Effector memory CD4-positive, alpha-beta T cell (primary cell): Measurements from ENCODE around the gene NRAS.

Experiments used
- DNase-seq, 3 donors: peaks; one replicate each; pipeline ENCODE4 v3.0.0-alpha.2; 2020
- H3K27ac ChIP-seq: 2 replicates; pipeline ENCODE4 v1.7.0; 2013; ENCODE audit warnings: mild to moderate bottlenecking, low read length, moderate library complexity; ENCODE audit not compliant: insufficient read depth, poor library complexity, severe bottlenecking
- H3K27me3 ChIP-seq: replicated peaks from 2 replicates; pipeline ENCODE4 v1.7.0; 2013; ENCODE audit warnings: mild to moderate bottlenecking, low read length; ENCODE audit not compliant: insufficient read depth, control insufficient read depth, poor library complexity, severe bottlenecking
- H3K36me3 ChIP-seq: 2 replicates; pipeline ENCODE4 v1.7.0; 2013; ENCODE audit warnings: mild to moderate bottlenecking, low read length, moderate library complexity; ENCODE audit not compliant: control insufficient read depth, insufficient read depth
- H3K4me1 ChIP-seq: 2 replicates; pipeline ENCODE4 v1.7.0; 2013; ENCODE audit warnings: low read length, mild to moderate bottlenecking; ENCODE audit not compliant: control insufficient read depth, insufficient read depth, poor library complexity, severe bottlenecking
- H3K4me3 ChIP-seq: 2 replicates; pipeline ENCODE4 v1.7.0; 2013; ENCODE audit warnings: low read length, low read depth, mild to moderate bottlenecking; ENCODE audit not compliant: insufficient read depth, poor library complexity, severe bottlenecking
- H3K9me3 ChIP-seq: 2 replicates; pipeline ENCODE4 v1.7.0; 2013; ENCODE audit warnings: mild to moderate bottlenecking, low read length, moderate library complexity; ENCODE audit not compliant: control insufficient read depth

The NRAS gene

GRCh38 chr1:114690148-114690547, 26.4 kb downstream of the NRAS start:
- no peaks in the 10 kb centered on the region for H3K36me3 ChIP-seq
- no peak overlapping the region for H3K4me3 ChIP-seq
- DNase-seq = no peak
- no peak overlapping the region for H3K27ac ChIP-seq
- H3K27me3 ChIP-seq = no peaks in the 10 kb centered on the region
- H3K4me1 ChIP-seq = no peaks in the 10 kb centered on the region
- no peaks in the 10 kb centered on the region for H3K9me3 ChIP-seq

- no peaks in the 10 kb centered on the region for H3K27me3 ChIP-seq
- H3K27ac ChIP-seq = no peak overlapping the region
- no peaks in the 10 kb centered on the region for H3K9me3 ChIP-seq
- H3K36me3 ChIP-seq = no peaks in the 10 kb centered on the region
- DNase-seq = no peak
- H3K4me1 ChIP-seq = no peaks in the 10 kb centered on the region
- H3K4me3 ChIP-seq = no peak overlapping the region
Observed at GRCh38 chr1:114688526-114688925, 28.0 kb downstream of the NRAS start.

- no peak for DNase-seq
- H3K4me3 ChIP-seq = no peak overlapping the region
- no peaks in the 10 kb centered on the region for H3K27me3 ChIP-seq
- no peaks in the 10 kb centered on the region for H3K9me3 ChIP-seq
- H3K4me1 ChIP-seq = no peaks in the 10 kb centered on the region
- H3K27ac ChIP-seq = no peak overlapping the region
- H3K36me3 ChIP-seq = no peaks in the 10 kb centered on the region
Observed at GRCh38 chr1:114685851-114686250, 30.7 kb downstream of the NRAS start.

- no peak for DNase-seq
- H3K9me3 ChIP-seq = no peaks in the 10 kb centered on the region
- H3K36me3 ChIP-seq = no peaks in the 10 kb centered on the region
- H3K27me3 ChIP-seq = no peaks in the 10 kb centered on the region
- H3K4me3 ChIP-seq = no peak overlapping the region
- H3K4me1 ChIP-seq = no peaks in the 10 kb centered on the region
- H3K27ac ChIP-seq = no peak overlapping the region
Observed at GRCh38 chr1:114677691-114678090, 38.9 kb downstream of the NRAS start.

GRCh38 chr1:114676115-114676514, 40.5 kb downstream of the NRAS start:
- H3K27me3 ChIP-seq = no peaks in the 10 kb centered on the region

GRCh38 chr1:114671939-114672275, 44.7 kb downstream of the NRAS start:
- Histone ChIP-seq H3K4me1 (peaks cover 4% of the 10 kb centered on the region), H3K27me3 (no peaks in the 10 kb centered on the region), H3K36me3 (no peaks in the 10 kb centered on the region), H3K4me3 (no peak overlapping the region), H3K9me3 (no peaks in the 10 kb centered on the region), H3K27ac (no peak overlapping the region)
- no peak for DNase-seq

More at GRCh38 chr1:114676115-114676514, 40.5 kb downstream of the NRAS start:
- DNase-seq = no peak
- H3K4me3 ChIP-seq = no peak overlapping the region
- no peaks in the 10 kb centered on the region for H3K9me3 ChIP-seq
- no peak overlapping the region for H3K27ac ChIP-seq
- H3K36me3 ChIP-seq = no peaks in the 10 kb centered on the region
- H3K4me1 ChIP-seq = no peaks in the 10 kb centered on the region

- H3K36me3 ChIP-seq = no peaks in the 10 kb centered on the region
- peaks cover 4% of the 10 kb centered on the region for H3K4me1 ChIP-seq
- H3K9me3 ChIP-seq = no peaks in the 10 kb centered on the region
- H3K27ac ChIP-seq = no peak overlapping the region
- no peaks in the 10 kb centered on the region for H3K27me3 ChIP-seq
- DNase-seq = no peak
- H3K4me3 ChIP-seq = no peak overlapping the region
Observed at GRCh38 chr1:114671011-114671938, 45.3 kb downstream of the NRAS start.

GRCh38 chr1:114670083-114671010, 46.2 kb downstream of the NRAS start:
- H3K36me3 ChIP-seq = no peaks in the 10 kb centered on the region
- H3K9me3 ChIP-seq = no peaks in the 10 kb centered on the region
- no peaks in the 10 kb centered on the region for H3K27me3 ChIP-seq
- peak overlapping the region; percentile 81 for H3K4me3 ChIP-seq
- peak overlapping the region; percentile 22 for H3K27ac ChIP-seq
- peaks cover 4% of the 10 kb centered on the region for H3K4me1 ChIP-seq
- peak; percentile 76 to 82 (median 77) for DNase-seq

GRCh38 chr1:114669562-114670082, 46.9 kb downstream of the NRAS start, which contains the start of gene DENND2C:
Gene DENND2C (minus strand): TSS chr1:114670049. CDS start chr1:114625984, 44,065 bp downstream.
- Histone ChIP-seq H3K4me3 (peak within 1 kb of the TSS; percentile 81), H3K9me3 (no peaks in the 10 kb centered on the region), H3K27ac (peak within 1 kb of the TSS; percentile 22), H3K27me3 (no peaks in the 10 kb centered on the region), H3K36me3 (no peaks in the 10 kb centered on the region), H3K4me1 (peaks cover 4% of the 10 kb centered on the region)
- DNase-seq = no peak
